Subcutaneous adipose tissue (tissue), 4 donors: ENCODE data around the gene TBX15. TPM values are rescaled to one million over a fixed set of nuclear protein-coding genes. Genes with fewer than 3 reads are reported as not detected.

Experiments used
- total RNA-seq, 4 donors: library from RNA; depleted of rRNA; stranded (reverse); fragments of >200 nt; gene quantifications; one replicate each; pipeline ENCODE4 v1.1.0, GENCODE V29; 2016
- TF ChIP-seq, protein P1 (sequence below): fragments of 450-650 bp; IDR thresholded peaks from one replicate; pipeline ENCODE4 v1.5.1; 2016; ENCODE audit warnings: low read depth, mild to moderate bottlenecking, control low read depth, antibody characterized with exemption, moderate library complexity

TBX15 gene
- total RNA-seq, 4 donors from 2014 or later = 68.9 to 102 (median 77.0) TPM

DNA sequence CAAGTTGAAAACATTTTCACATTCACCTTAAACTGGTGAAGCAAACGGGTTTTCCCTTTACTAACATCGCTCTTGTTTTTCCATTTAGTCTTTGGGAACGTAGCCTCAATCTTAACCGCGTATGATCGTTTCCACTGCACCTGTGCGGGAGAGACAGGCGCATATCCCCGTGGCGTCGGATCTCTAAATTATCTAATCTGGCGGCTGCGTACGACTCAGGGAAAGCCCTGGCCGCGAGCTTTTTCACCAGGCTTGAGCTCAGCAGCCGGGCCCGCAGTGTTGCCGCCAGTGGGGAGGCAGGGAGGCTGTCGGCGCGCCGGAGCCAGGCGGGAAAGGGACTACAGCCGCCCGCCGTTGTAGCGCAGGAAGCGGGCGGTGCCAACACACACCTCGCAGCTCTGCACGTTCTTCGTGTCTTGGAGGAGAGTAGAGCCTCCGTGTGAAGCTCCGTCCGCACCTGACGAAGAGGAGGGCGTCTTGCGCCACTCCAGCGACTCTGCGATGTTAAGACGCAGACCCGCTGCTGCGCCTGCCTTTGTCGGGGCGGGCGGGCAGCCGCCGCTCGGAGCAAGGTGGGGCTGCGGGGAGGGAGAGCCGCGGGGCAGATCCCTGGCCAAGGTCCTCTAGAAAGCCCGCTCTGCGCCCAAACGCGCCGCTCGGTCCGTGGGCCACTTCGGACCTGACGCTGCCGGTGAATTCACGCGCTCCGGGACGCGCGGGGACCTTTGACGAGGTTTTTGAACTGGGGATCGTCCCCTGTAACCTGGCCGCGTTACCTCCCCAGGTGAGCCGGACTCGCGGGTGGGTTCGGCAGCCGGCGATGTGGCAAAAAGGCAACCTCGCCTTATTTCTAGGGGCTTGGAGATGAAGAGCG, 18.5 kb upstream of the TBX15 start:
- TF ChIP-seq, protein P1, sequence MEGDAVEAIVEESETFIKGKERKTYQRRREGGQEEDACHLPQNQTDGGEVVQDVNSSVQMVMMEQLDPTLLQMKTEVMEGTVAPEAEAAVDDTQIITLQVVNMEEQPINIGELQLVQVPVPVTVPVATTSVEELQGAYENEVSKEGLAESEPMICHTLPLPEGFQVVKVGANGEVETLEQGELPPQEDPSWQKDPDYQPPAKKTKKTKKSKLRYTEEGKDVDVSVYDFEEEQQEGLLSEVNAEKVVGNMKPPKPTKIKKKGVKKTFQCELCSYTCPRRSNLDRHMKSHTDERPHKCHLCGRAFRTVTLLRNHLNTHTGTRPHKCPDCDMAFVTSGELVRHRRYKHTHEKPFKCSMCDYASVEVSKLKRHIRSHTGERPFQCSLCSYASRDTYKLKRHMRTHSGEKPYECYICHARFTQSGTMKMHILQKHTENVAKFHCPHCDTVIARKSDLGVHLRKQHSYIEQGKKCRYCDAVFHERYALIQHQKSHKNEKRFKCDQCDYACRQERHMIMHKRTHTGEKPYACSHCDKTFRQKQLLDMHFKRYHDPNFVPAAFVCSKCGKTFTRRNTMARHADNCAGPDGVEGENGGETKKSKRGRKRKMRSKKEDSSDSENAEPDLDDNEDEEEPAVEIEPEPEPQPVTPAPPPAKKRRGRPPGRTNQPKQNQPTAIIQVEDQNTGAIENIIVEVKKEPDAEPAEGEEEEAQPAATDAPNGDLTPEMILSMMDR = no peak

DNA sequence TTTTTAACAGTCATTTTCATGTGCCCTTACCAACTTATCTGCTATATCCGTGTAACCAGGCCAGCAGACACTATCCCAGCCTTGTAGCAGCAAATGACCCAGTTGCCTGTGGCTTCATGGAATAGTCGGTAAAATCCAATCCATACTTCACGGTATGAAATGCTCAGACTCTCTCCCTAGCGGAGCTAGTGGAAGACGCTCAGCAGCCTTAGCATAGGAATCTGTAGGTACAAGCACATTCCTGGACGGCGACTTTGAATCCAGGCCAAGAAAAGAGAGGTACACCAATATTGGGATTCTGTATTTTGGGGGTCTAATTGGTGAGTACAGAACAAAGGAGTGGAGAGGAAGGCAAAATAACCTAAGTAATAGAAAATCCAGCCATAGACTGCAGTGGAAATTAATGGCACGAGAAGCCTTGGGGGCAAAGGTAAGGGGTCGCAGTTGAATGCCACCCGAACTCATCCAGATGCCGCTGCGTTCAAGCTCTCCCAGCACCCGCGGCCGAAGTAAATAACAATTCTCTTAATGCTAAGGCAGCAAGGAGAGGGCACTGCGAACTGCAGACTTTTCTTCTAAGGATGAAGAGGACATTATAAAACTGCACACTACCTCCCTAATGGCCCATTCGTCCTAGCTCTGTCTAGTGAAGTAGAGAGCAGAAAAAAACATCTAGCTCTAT, 17.7 kb upstream of the TBX15 start:
- TF ChIP-seq, protein P1 = no peak

DNA sequence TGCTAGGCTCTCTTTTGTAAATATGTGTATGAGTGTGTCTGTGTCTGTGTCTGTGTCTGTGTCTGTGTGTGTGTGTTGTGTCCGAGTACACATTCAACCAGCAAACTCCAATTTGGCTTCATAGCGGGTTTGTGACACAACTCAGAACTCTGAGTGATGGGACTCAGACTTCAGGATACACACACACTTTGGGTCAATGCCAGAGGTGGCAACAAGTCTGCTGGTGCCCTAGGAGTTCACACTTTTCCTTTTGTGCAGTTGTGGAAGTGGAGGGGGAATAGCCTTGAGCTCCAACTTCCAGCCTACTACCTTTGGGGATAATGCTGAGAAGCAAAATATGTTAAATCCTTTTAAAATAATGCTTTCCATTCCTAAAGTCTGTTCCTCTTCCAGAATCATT, 16.6 kb upstream of the TBX15 start:
- TF ChIP-seq, protein P1 = no peak

DNA sequence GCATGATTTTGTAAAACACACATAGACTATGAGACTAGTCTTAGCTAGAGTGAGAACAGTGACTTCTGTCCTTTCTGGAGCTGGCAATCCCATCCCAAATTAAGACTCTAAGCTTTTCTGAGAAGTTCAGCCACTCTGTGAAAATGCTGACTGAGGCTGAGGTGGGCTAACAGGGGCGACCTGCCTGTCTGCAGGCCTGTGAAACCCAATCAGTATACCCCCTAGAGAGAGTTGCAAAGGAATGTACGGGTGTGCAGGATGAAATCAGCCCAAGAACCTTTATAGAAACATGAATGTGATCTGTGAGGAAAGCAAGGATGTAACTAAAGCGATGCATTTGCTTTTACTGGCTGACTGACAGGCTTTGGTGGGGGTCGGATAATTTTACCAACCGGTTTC, 16.0 kb upstream of the TBX15 start:
- TF ChIP-seq, protein P1 = no peak

DNA sequence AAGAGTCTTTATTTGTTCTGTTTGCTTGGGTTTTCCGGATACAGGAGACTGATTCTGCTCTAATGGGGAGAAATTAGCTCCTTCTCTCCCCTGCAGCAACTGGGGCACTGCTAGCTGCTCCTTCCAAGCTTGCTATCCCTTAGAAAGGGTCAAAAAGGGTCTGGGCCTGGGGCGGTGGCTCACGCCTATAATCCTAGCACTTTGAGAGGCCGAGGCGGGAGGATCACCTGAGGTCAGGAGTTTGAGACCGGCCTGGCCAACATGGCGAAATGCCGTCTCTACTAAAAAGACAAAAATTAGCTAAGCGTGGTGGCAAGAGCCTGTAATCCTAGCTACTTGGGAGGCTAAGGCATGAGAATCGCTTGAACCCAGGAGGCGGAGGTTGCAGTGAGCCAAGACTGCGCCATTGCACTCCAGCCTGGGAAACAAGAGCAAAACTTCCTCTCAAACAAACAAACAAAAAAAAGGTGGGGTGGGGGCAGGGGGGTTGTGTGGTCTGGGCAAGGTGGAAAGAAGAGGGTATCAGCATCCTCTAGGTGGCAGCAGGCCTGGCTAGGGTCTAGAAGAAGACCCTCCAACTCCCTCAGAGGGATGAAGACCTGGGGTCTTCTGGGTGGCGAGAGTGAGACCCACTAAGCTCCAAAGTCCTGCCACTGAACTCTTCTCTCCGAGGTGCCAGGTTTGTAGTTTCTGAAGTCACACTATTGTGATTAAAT, 15.4 kb upstream of the TBX15 start:
- TF ChIP-seq, protein P1 = no peak

DNA sequence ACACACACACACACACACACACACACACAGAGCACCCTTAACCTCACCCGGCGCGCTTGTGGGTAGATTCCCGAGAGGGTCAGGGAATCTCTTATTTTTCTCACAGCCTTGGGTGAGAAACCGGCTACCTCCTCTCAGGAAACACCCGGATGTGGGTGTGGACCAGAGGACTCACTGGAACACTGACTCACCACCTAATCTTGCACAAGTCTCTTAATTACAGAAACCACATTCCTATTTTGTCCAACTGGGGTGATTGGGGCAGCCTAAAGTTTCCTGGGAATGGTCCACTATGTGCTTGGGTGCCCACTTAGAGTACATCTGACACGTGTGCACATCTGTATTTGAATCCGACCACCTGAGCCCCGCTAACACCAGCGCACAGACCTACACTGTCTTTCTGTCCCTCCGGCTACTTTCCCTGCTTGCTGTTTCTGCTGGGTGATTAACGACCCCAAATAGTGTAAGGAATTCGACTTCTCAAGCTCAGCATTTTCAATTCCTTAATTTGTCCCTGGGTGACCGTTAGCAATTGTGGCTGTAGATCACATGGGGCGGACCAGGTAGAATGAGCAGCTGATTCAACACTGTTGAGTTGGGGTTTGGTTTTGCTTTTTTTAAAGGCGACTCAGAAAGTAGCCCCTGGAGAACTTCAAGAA, 14.0 kb upstream of the TBX15 start:
- TF ChIP-seq, protein P1 = no peak
